ENCODE results near the gene GRK4.

GRK4 gene

GRCh38 chr4:3017504-3017903, 54.1 kb downstream of the GRK4 start:
- Mint-ChIP-seq H3K4me1 (ENCODE audit: low read depth) (peaks cover 20% of the 10 kb centered on the region), H3K27me3 (peaks cover 7% of the 10 kb centered on the region), H3K36me3 (ENCODE audit: low read depth) (no peaks in the 10 kb centered on the region), H3K9me3 (no peaks in the 10 kb centered on the region), H3K4me3 (no peak overlapping the region), H3K27ac (no peak overlapping the region)
- no peak for DNase-seq

- Mint-ChIP-seq H3K27ac (no peak overlapping the region), H3K9me3 (peaks cover 3% of the 10 kb centered on the region), H3K4me3 (no peak overlapping the region), H3K27me3 (peaks cover 12% of the 10 kb centered on the region), H3K36me3 (ENCODE audit: low read depth) (no peaks in the 10 kb centered on the region), H3K4me1 (ENCODE audit: low read depth) (peaks cover 10% of the 10 kb centered on the region)
- no peak for DNase-seq
Observed at GRCh38 chr4:3019145-3019846, 55.9 kb downstream of the GRK4 start.

- H3K9me3 Mint-ChIP-seq: peaks cover 3% of the 10 kb centered on the region
- no peak overlapping the region for H3K27ac Mint-ChIP-seq
- no peak for DNase-seq
- peaks cover 8% of the 10 kb centered on the region for H3K27me3 Mint-ChIP-seq
- H3K36me3 Mint-ChIP-seq (ENCODE audit: low read depth): no peaks in the 10 kb centered on the region
- peaks cover 8% of the 10 kb centered on the region for H3K4me1 Mint-ChIP-seq (ENCODE audit: low read depth)
- no peak overlapping the region for H3K4me3 Mint-ChIP-seq
Observed at GRCh38 chr4:3021127-3021526, 57.8 kb downstream of the GRK4 start.

- DNase-seq: no peak
- H3K27me3 Mint-ChIP-seq: peaks cover 8% of the 10 kb centered on the region
Observed at GRCh38 chr4:3021627-3022026, 58.3 kb downstream of the GRK4 start.

GRCh38 chr4:3022112-3022511, 58.7 kb downstream of the GRK4 start:
- Mint-ChIP-seq H3K27me3 (peaks cover 8% of the 10 kb centered on the region), H3K9me3 (peaks cover 3% of the 10 kb centered on the region), H3K4me3 (no peak overlapping the region), H3K27ac (no peak overlapping the region), H3K36me3 (ENCODE audit: low read depth) (no peaks in the 10 kb centered on the region), H3K4me1 (ENCODE audit: low read depth) (peaks cover 8% of the 10 kb centered on the region)
- DNase-seq: no peak

More at GRCh38 chr4:3021627-3022026, 58.3 kb downstream of the GRK4 start:
- Mint-ChIP-seq H3K36me3 (ENCODE audit: low read depth) (no peaks in the 10 kb centered on the region), H3K9me3 (peaks cover 3% of the 10 kb centered on the region), H3K4me1 (ENCODE audit: low read depth) (peaks cover 8% of the 10 kb centered on the region), H3K27ac (no peak overlapping the region), H3K4me3 (no peak overlapping the region)

GRCh38 chr4:3022651-3023050, 59.3 kb downstream of the GRK4 start:
- Mint-ChIP-seq H3K4me3 (no peak overlapping the region), H3K9me3 (peaks cover 3% of the 10 kb centered on the region), H3K27ac (no peak overlapping the region), H3K4me1 (ENCODE audit: low read depth) (peaks cover 8% of the 10 kb centered on the region), H3K27me3 (peaks cover 8% of the 10 kb centered on the region), H3K36me3 (ENCODE audit: low read depth) (no peaks in the 10 kb centered on the region)
- no peak for DNase-seq

- no peak overlapping the region for H3K27ac Mint-ChIP-seq
- H3K4me3 Mint-ChIP-seq: no peak overlapping the region
- H3K4me1 Mint-ChIP-seq (ENCODE audit: low read depth): peaks cover 8% of the 10 kb centered on the region
- peaks cover 3% of the 10 kb centered on the region for H3K9me3 Mint-ChIP-seq
- H3K27me3 Mint-ChIP-seq: peaks cover 8% of the 10 kb centered on the region
- no peaks in the 10 kb centered on the region for H3K36me3 Mint-ChIP-seq (ENCODE audit: low read depth)
- no peak for DNase-seq
Observed at GRCh38 chr4:3025881-3026280, 62.5 kb downstream of the GRK4 start.

- Mint-ChIP-seq H3K9me3 (peaks cover 3% of the 10 kb centered on the region), H3K36me3 (ENCODE audit: low read depth) (no peaks in the 10 kb centered on the region)
- DNase-seq: no peak
Observed at GRCh38 chr4:3026540-3026939, 63.2 kb downstream of the GRK4 start.

GRCh38 chr4:3029464-3029863, 66.1 kb downstream of the GRK4 start:
- H3K27ac Mint-ChIP-seq: no peak overlapping the region
- no peaks in the 10 kb centered on the region for H3K27me3 Mint-ChIP-seq
- H3K4me3 Mint-ChIP-seq: no peak overlapping the region
- no peak for DNase-seq
- no peaks in the 10 kb centered on the region for H3K36me3 Mint-ChIP-seq (ENCODE audit: low read depth)
- H3K4me1 Mint-ChIP-seq (ENCODE audit: low read depth): no peaks in the 10 kb centered on the region
- no peaks in the 10 kb centered on the region for H3K9me3 Mint-ChIP-seq

More at GRCh38 chr4:3026540-3026939, 63.2 kb downstream of the GRK4 start:
- Mint-ChIP-seq H3K4me1 (ENCODE audit: low read depth) (peaks cover 2% of the 10 kb centered on the region), H3K27ac (no peak overlapping the region), H3K27me3 (peaks cover 8% of the 10 kb centered on the region), H3K4me3 (no peak overlapping the region)

- Mint-ChIP-seq H3K27ac (no peak overlapping the region), H3K27me3 (no peaks in the 10 kb centered on the region), H3K4me1 (ENCODE audit: low read depth) (no peaks in the 10 kb centered on the region), H3K4me3 (no peak overlapping the region), H3K9me3 (no peaks in the 10 kb centered on the region), H3K36me3 (ENCODE audit: low read depth) (no peaks in the 10 kb centered on the region)
- no peak for DNase-seq
Observed at GRCh38 chr4:3030566-3031356, 67.4 kb downstream of the GRK4 start.

- Mint-ChIP-seq H3K27me3 (no peaks in the 10 kb centered on the region), H3K9me3 (no peaks in the 10 kb centered on the region), H3K4me1 (ENCODE audit: low read depth) (no peaks in the 10 kb centered on the region), H3K36me3 (ENCODE audit: low read depth) (no peaks in the 10 kb centered on the region), H3K4me3 (no peak overlapping the region), H3K27ac (no peak overlapping the region)
- DNase-seq: no peak
Observed at GRCh38 chr4:3031357-3032082, 68.1 kb downstream of the GRK4 start.

GRCh38 chr4:3034231-3034630, 70.9 kb downstream of the GRK4 start:
- Mint-ChIP-seq H3K4me3 (no peak overlapping the region), H3K9me3 (no peaks in the 10 kb centered on the region), H3K36me3 (ENCODE audit: low read depth) (no peaks in the 10 kb centered on the region), H3K27ac (no peak overlapping the region), H3K27me3 (peaks cover 5% of the 10 kb centered on the region), H3K4me1 (ENCODE audit: low read depth) (peaks cover 16% of the 10 kb centered on the region)
- no peak for DNase-seq

GRCh38 chr4:3035249-3035648, 71.9 kb downstream of the GRK4 start:
- peaks cover 16% of the 10 kb centered on the region for H3K4me1 Mint-ChIP-seq (ENCODE audit: low read depth)
- no peaks in the 10 kb centered on the region for H3K36me3 Mint-ChIP-seq (ENCODE audit: low read depth)
- H3K4me3 Mint-ChIP-seq: no peak overlapping the region
- no peaks in the 10 kb centered on the region for H3K9me3 Mint-ChIP-seq
- peaks cover 5% of the 10 kb centered on the region for H3K27me3 Mint-ChIP-seq
- no peak for DNase-seq
- H3K27ac Mint-ChIP-seq: no peak overlapping the region

GRCh38 chr4:3035674-3036073, 72.3 kb downstream of the GRK4 start:
- Mint-ChIP-seq H3K27me3 (peaks cover 5% of the 10 kb centered on the region), H3K27ac (no peak overlapping the region)

More at GRCh38 chr4:3035674-3036073, 72.3 kb downstream of the GRK4 start:
- Mint-ChIP-seq H3K4me3 (no peak overlapping the region), H3K36me3 (ENCODE audit: low read depth) (no peaks in the 10 kb centered on the region), H3K9me3 (no peaks in the 10 kb centered on the region), H3K4me1 (ENCODE audit: low read depth) (peaks cover 19% of the 10 kb centered on the region)
- DNase-seq: no peak
